Common myeloid progenitor, CD34-positive (primary cell): ENCODE results near the gene ACHE.
"Not testable (repeated sequence)": the region's sequence is repeated elsewhere in the genome, so short reads cannot be mapped to it uniquely, and the experiment has no call there.

Experiments
- CTCF ChIA-PET: fragments of 350-600 bp; sonication (Branson Sonifier 250); formaldehyde crosslinking; loops from one replicate; lab custom pipeline; 2021; ENCODE audit warnings: antibody characterized with exemption; lab: Charles Lee
- POLR2A ChIA-PET: fragments of 350-600 bp; sonication (Branson Sonifier 250); formaldehyde crosslinking; loops from one replicate; lab custom pipeline; 2021; ENCODE audit warnings: antibody characterized with exemption; lab: Charles Lee
- DNase-seq, 3 donors: peaks; one replicate each; pipeline versions ENCODE4 v3.0.0 to v3.0.0-alpha.2; 2013
- H3K27ac ChIP-seq, 2 experiments: 1 replicate in 1 of 2; 2 replicates in 1 of 2; pipeline ENCODE4 v1.7.0; 2013; ENCODE audit warnings: inconsistent platforms in 2 of 2, low read length in 2 of 2, mild to moderate bottlenecking in 2 of 2, low read depth in 1 of 2, moderate library complexity in 1 of 2; ENCODE audit not compliant: severe bottlenecking in 2 of 2, insufficient read depth in 1 of 2, poor library complexity in 1 of 2
- H3K27me3 ChIP-seq, 5 experiments: replicated peaks in 2 of 5; 1 replicate in 3 of 5; 2 replicates in 2 of 5; pipeline versions ENCODE4 v1.6.1 to v1.7.0; 2013; ENCODE audit warnings: low read length in 4 of 5, mild to moderate bottlenecking in 2 of 5, moderate library complexity in 2 of 5, inconsistent platforms in 1 of 5; ENCODE audit not compliant: insufficient read depth in 5 of 5, control insufficient read depth in 4 of 5
- H3K36me3 ChIP-seq, 4 experiments: 1 replicate in 2 of 4; 2 replicates in 2 of 4; pipeline versions ENCODE4 v1.6.1 to v1.7.0; 2013; ENCODE audit warnings: low read length in 3 of 4, control low read depth in 1 of 4, mild to moderate bottlenecking in 1 of 4; ENCODE audit not compliant: control insufficient read depth in 4 of 4, insufficient read depth in 4 of 4
- H3K4me1 ChIP-seq, 4 experiments: 1 replicate in 3 of 4; 2 replicates in 1 of 4; pipeline versions ENCODE4 v1.6.1 to v1.7.1; 2013; ENCODE audit warnings: low read length in 3 of 4, mild to moderate bottlenecking in 3 of 4, control low read depth in 1 of 4, inconsistent platforms in 1 of 4, moderate library complexity in 1 of 4; ENCODE audit not compliant: control insufficient read depth in 4 of 4, insufficient read depth in 4 of 4; ENCODE audit errors: control extremely low read depth in 1 of 4
- H3K4me3 ChIP-seq, 7 experiments: 1 replicate in 4 of 7; 2 replicates in 3 of 7; pipeline versions ENCODE4 v1.5.1 to v1.7.0; 2013; ENCODE audit warnings: mild to moderate bottlenecking in 7 of 7, low read length in 6 of 7, moderate library complexity in 6 of 7, inconsistent platforms in 2 of 7, low read depth in 2 of 7, control low read depth in 1 of 7; ENCODE audit not compliant: insufficient read depth in 4 of 7, control insufficient read depth in 1 of 7; ENCODE audit errors: extremely low read depth in 1 of 7
- H3K9me3 ChIP-seq, 5 experiments: 1 replicate in 4 of 5; 2 replicates in 1 of 5; pipeline versions ENCODE4 v1.6.1 to v1.7.1; 2013; ENCODE audit warnings: low read length in 4 of 5, mild to moderate bottlenecking in 2 of 5, inconsistent platforms in 1 of 5, low read depth in 1 of 5, moderate library complexity in 1 of 5; ENCODE audit not compliant: control insufficient read depth in 4 of 5, insufficient read depth in 2 of 5; ENCODE audit errors: control extremely low read depth in 1 of 5
- WGBS: methylation state at CpG from one replicate; pipeline ENCODE4 v1.1.5; 2013; ENCODE audit not compliant: insufficient coverage; 5-methylcytosine and 5-hydroxymethylcytosine counted together

Gene ACHE

DNA sequence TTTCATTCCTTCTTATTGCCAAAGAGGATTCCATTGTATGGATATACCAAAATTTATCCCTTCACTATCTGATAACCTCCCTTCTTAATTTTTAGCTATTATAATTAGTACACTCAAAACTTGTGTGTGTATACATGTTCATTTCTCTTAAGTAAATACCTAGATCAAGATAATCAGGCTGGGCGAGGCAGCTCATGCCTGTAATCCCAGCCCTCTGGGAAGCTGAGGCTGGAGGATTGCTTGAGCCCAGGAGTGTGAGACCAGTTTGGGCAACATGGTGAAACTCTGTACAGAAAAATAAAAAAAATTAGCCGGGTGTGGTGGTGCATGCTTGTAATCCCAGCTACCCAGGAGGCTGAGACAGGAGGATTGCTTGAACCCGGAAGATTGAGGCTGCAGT is 15.8 kb upstream of the ACHE start:
- WGBS: 100% methylated on average over 3 of the region's 3 CpGs
- peaks cover 0 to 2% (median 0%) of the 10 kb centered on the region in 5 experiments for H3K9me3 ChIP-seq
- H3K4me3 ChIP-seq: no peak overlapping the region
- H3K4me1 ChIP-seq: no peaks in the 10 kb centered on the region
- DNase-seq: no peak
- H3K27me3 ChIP-seq: no peaks in the 10 kb centered on the region
- no peaks in the 10 kb centered on the region for H3K36me3 ChIP-seq
- no peak overlapping the region for H3K27ac ChIP-seq
- CTCF ChIA-PET: interaction anchor here (1.1 to 1.7 kb wide), 2 partner anchors 10 to 13 kb away, joined by 3 to 4 read pairs; no protein-coding TSS in a partner anchor
- POLR2A ChIA-PET: interaction anchor here (0.7 kb wide), 1 partner anchor 626 kb away, joined by 5 read pairs; no protein-coding TSS in a partner anchor

DNA sequence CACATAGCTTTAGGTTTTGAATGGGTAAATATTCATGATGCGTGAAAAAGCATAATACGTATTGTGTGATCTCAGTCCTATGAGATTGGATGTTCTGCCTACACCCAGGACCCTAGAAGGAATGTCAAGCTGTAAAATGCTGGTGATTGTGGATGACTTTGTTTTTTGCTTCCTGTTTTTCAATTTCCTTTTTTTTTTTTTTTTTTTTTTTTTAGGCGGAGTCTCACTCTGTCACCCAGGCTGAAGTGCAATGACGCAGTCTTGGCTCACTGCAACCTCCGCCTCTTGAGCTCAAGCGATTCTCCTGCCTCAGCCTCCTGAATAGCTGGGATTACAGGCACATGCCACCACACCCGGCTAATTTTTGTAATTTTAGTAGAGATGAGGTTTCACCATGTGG is 14.8 kb upstream of the ACHE start:
- WGBS: 28% methylated on average over 4 of the region's 7 CpGs
- H3K9me3 ChIP-seq, H3K4me3 ChIP-seq, H3K4me1 ChIP-seq, H3K27ac ChIP-seq, H3K27me3 ChIP-seq, H3K36me3 ChIP-seq, POLR2A ChIA-PET: not testable (repeated sequence)
- DNase-seq: peak; percentile 53 to 79 (median 79)
- CTCF ChIA-PET: interaction anchor here (0.6 to 1.9 kb wide), 5 partner anchors 9 to 581 kb away, joined by 3 to 6 read pairs (median 4); no protein-coding TSS in a partner anchor

DNA sequence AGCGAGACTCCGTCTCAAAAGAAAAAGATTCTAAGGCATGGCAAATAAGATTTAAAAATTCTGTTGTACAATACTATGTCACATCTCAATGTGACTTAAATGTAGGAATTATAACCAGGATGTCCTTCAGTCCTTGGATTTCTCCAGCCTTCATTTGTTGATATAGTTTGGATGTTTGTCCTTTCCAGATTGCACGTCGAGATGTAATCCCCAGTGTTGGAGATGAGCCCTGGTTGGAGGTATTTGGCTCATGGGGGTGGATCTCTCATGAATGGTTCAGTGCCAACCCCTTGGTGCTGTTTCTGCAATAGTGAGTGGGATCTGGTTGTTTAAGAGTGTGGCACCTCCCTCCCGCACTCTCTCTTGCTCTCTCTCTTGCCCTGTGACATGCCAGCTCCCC is 12.8 kb upstream of the ACHE start:
- Histone ChIP-seq H3K4me3 (no peak overlapping the region), H3K27me3 (no peaks in the 10 kb centered on the region), H3K4me1 (no peaks in the 10 kb centered on the region), H3K9me3 (peaks cover 0 to 2% (median 0%) of the 10 kb centered on the region in 5 experiments), H3K36me3 (no peaks in the 10 kb centered on the region), H3K27ac (no peak overlapping the region)
- ChIA-PET CTCF (no interaction called here), POLR2A (no interaction called here)
- 94% methylated on average over 3 of the region's 5 CpGs for whole genome bisulfite sequencing
- no peak for DNase-seq

DNA sequence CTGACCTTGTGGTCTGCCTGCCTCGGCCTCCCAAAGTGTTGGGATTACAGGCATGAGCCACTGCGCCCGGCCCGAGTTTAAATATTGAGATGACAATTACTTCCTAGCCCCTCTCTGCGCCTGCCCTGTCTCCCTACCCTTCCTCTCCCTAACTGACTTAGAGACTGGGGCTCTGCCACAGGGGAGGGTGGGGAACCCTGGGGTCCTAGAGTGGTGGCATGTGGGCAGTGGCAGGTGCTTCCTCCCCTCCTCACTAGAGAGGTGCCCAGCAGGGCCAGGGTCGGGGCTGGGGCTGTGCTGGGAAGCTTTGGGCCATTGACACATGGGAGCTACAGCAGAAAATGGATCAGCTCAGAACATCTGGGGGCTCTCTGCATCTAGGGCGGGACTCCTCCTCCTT is 7.0 kb upstream of the ACHE start:
- CTCF ChIA-PET: interaction anchor here (0.5 to 2.1 kb wide), 3 partner anchors 8 to 275 kb away, joined by 3 to 4 read pairs (median 4); no protein-coding TSS in a partner anchor
- POLR2A ChIA-PET: no interaction called here

DNA sequence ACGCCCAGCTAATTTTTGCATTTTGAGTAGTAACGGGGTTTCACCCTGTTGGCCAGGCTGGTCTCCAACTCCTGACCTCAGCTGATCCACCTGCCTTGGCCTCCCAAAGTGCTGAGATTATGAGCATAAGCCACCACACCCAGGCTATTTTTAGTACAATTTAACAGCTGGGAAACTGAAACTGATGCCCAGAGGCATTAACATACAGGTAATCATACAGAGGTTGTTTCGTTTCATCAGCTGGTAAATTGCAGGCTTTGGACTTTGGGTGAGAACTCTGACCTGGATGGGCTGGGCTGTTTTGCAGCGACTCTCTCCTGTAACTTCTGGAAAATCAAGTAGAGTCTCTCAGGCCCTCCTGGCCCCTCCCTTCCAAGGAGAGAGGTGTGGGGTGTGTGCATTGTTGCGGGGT is 6.2 kb upstream of the ACHE start:
- CTCF ChIA-PET: interaction anchor here (0.9 to 2.1 kb wide), 2 partner anchors 9 to 49 kb away, joined by 3 to 4 read pairs; no protein-coding TSS in a partner anchor

More for the DNA sequence above, 7.0 kb upstream of the ACHE start:
- Histone ChIP-seq H3K27ac (no peak overlapping the region), H3K4me1 (no peaks in the 10 kb centered on the region), H3K36me3 (no peaks in the 10 kb centered on the region), H3K27me3 (peaks cover 0 to 13% (median 4%) of the 10 kb centered on the region in 5 experiments), H3K4me3 (no peak overlapping the region), H3K9me3 (no peaks in the 10 kb centered on the region)
- no peak for DNase-seq
- WGBS: 100% methylated on average over 1 of the region's 7 CpGs

DNA sequence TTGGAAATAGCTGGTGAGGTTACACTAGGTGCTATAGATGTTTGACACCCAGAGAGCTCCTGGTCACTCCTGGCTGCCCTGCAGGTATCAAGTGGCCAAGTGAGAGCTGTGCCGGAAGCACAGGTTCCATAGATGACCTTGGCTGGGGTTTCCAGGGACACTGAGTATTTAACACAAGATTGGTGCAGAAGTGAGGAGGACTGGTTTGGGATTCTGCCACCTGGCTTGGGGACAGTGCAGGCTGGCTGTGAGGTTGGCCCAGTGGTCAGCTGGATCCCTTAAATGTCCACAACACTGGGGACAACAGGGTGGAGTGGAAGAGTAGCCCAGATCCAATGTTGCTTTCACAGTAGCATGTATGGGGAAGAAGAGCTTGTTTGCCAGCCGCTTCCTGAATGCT is 5.3 kb upstream of the ACHE start:
- Histone ChIP-seq H3K27me3 (peaks cover 5 to 27% (median 6%) of the 10 kb centered on the region in 5 experiments), H3K27ac (no peak overlapping the region), H3K9me3 (no peaks in the 10 kb centered on the region), H3K4me1 (peaks cover 0 to 11% (median 8%) of the 10 kb centered on the region in 4 experiments), H3K4me3 (no peak overlapping the region), H3K36me3 (no peaks in the 10 kb centered on the region)
- 100% methylated on average over 1 of the region's 2 CpGs for WGBS
- DNase-seq: no peak
- ChIA-PET POLR2A (interaction anchor here (0.6 kb wide), 1 partner anchor 124 kb away, joined by 4 read pairs; no protein-coding TSS in a partner anchor), CTCF (interaction anchor here (0.9 to 3.7 kb wide), 4 partner anchors 10 to 158 kb away, joined by 3 to 19 read pairs (median 4); no protein-coding TSS in a partner anchor)

More for the DNA sequence above, 6.2 kb upstream of the ACHE start:
- POLR2A ChIA-PET: no interaction called here
- no peak overlapping the region for H3K4me3 ChIP-seq
- H3K36me3 ChIP-seq: no peaks in the 10 kb centered on the region
- peaks cover 0 to 3% (median under 1%) of the 10 kb centered on the region in 4 experiments for H3K4me1 ChIP-seq
- H3K9me3 ChIP-seq: no peaks in the 10 kb centered on the region
- 83% methylated on average over 4 of the region's 5 CpGs for WGBS
- H3K27me3 ChIP-seq: peaks cover 0 to 19% (median 5%) of the 10 kb centered on the region in 5 experiments
- DNase-seq: no peak
- H3K27ac ChIP-seq: no peak overlapping the region

DNA sequence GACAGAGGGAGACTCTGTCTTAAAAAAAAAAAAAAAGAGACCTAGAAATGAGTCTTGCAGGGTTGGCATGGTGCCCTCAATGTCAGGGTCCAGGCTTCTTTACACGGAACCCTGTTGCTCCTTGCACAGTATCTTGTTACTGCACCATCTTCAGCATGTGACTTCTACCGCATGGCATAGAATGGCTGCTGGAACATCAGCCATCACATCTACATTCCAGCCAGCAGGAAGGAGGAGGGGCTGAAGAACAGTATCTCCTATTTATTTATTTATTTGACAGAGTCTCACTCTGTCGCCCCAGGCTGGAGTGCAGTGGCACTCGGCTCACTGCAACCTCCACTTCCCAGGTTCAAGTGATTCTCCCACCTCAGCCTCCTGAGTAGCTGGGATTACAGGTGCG is 3.7 kb upstream of the ACHE start:
- ChIA-PET CTCF (interaction anchor here (0.7 to 3.7 kb wide), 3 partner anchors 18 to 159 kb away, joined by 3 to 19 read pairs (median 5); no protein-coding TSS in a partner anchor), POLR2A (no interaction called here)
- WGBS: 100% methylated on average over 2 of the region's 5 CpGs

More for the DNA sequence above, 3.7 kb upstream of the ACHE start:
- Histone ChIP-seq H3K9me3 (no peaks in the 10 kb centered on the region), H3K4me1 (peaks cover 0 to 23% (median 19%) of the 10 kb centered on the region in 4 experiments), H3K4me3 (no peak overlapping the region), H3K27me3 (peaks cover 5 to 39% (median 10%) of the 10 kb centered on the region in 5 experiments), H3K36me3 (no peaks in the 10 kb centered on the region), H3K27ac (no peak overlapping the region)
- no peak for DNase-seq
